HG03139 (cell line): Measurements from ENCODE around the gene CACNA1C.

ENCODE experiments used
- ATAC-seq: cut with Tn5 transposase; IDR thresholded peaks from one replicate; pipeline ENCODE4 v1.9.1; 2021; ENCODE audit not compliant: unreplicated experiment

Gene CACNA1C

GRCh38 chr12:2435511-2435910 is 382.7 kb downstream of the CACNA1C start:
- no peak for ATAC-seq

DNA sequence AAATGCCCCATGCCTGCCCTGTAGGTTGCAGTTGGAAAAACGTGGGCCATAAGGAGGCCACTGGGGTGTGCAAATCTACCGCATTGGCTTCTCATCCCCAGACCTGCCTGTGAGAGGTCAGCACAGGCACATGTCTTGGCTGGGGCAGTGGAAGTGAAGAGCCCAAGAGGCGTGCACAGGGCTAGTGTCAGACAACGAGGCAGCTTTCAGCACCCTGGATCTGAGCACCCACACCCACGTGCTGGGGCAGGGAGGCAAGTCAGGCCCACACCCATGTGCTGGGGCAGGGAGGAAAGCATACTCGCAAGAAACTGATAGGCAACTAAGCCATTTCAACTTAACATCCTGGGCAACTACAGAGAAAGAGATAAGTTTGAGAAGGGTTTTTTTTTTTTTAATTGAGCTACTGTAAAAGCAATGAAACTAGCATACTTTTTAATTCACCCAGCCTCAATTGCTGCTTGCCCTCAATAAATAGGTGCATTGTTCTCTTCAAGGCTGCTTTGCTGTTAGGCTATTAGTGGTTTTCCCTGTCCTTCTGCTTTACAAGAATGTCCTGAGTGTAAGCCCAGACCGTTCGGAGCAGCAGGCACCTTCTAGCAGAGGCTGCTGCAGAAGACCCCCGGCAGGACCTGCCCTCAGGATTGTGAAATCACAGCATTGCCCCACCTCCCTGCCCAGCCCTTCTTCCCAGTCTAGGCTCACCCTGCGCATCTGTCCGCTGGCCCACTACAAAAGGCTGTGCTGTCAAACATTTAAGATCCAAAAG is 386.7 kb downstream of the CACNA1C start:
- ATAC-seq = no peak

DNA sequence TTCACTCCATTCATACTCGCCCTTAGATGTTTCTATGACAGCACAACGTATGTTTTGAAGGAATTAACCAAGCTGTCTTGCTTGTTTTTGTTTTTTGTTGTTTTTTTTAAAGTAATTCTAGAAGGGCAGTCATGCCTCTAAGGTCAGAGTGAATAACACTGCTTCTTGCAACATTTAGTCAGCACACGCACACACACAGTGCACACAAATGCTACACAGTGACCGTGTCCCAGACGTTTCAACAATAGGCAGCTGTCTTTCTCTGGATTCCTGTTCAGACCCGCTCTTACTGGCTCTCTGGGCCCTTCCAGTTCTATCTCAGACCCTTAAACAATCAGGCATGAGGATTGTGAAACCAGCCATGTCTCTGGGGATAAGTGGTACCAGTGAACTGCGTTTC is 391.0 kb downstream of the CACNA1C start:
- no peak for ATAC-seq

- no peak for ATAC-seq
These were observed 393.2 kb downstream of the CACNA1C start for GRCh38 chr12:2445968-2446367.

GRCh38 chr12:2447861-2448260 is 395.1 kb downstream of the CACNA1C start:
- ATAC-seq = no peak

GRCh38 chr12:2449586-2449985 is 396.8 kb downstream of the CACNA1C start:
- ATAC-seq = no peak

DNA sequence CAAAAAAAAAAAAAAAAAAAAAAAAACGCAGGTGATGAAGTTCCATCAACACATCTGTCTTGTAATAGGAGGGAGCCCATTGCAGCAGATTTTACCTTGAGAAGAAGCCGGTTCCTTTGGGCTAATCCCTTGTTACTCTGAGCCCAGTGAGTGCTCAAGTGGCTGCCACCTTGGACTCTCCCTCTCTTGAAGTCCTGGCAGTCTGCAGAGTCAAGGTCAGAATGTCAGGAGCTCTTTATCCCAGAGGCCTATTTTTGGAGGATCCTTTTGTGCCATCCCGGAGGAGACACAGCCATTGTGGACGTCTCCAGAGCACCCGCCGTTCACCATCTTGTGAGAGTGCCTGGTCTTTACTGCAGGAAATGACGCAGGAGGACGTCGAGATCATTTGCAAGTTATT is 397.8 kb downstream of the CACNA1C start:
- no peak for ATAC-seq

- no peak for ATAC-seq
These were observed 398.2 kb downstream of the CACNA1C start for GRCh38 chr12:2451025-2451424.

GRCh38 chr12:2451497-2451896 is 398.7 kb downstream of the CACNA1C start:
- no peak for ATAC-seq

- no peak for ATAC-seq
These were observed 400.4 kb downstream of the CACNA1C start for GRCh38 chr12:2453076-2453760.

GRCh38 chr12:2453761-2454090 is 400.9 kb downstream of the CACNA1C start:
- ATAC-seq = no peak

DNA sequence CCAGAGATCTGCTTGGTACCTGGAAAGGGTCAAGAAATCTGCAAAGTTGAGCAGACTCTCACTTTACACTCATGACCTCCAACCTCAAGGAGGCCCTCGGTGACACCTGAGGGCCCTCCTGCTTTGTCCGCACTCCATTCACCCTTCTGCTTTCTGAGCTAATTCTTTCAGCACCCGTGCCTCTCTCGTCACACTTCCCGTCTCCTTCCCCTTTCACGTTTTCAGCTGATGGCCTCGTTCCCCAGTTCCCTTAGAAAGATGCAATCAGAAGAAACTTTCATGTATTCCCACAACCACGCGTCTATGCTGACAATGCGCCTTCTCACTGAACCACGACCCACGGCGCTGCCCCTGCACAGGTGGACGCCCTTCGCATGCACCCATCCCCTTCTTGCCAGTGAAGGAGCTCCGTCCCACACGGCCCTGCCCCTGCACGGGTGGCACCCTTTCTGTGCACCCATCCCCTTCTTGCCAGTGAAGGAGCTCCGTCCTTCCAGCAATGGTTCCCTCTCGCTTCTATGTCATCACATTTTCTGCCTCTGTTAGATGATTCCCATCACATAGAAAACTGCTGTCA is 401.9 kb downstream of the CACNA1C start:
- no peak for ATAC-seq

GRCh38 chr12:2455410-2455809 is 402.6 kb downstream of the CACNA1C start:
- ATAC-seq = no peak

DNA sequence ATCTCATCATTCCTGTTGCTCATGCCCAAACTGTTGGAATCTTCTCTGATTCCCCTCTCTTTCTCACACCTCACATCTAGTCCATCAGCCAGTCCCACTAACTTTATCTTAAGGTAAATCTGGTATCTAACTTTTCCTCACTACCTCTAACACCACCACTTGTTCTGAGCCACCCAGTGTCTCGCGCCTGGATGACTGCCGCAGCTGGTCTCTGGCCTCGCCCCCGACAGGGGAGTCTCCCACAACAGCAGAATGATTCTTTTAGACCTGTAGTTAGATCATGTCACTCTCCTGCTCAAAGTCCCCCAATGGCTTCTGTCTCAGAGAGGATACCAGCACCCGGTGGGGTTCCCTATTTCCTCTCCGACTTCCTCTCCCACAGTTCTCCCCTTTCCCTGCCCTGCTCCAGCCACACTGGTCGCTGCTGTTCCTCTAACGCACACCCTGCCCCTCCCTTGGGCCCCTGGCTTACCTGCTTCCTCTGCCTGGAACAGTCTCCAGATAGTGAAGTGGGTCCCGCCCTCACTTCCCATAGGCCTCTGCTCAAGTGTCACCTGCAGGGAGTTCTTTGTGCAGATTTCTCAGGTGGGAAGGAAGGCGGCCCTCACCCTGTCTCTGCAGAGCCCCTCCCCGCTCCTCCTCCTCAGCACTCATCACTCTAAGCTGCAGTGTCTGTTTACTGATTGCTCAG is 403.5 kb downstream of the CACNA1C start:
- no peak for ATAC-seq

DNA sequence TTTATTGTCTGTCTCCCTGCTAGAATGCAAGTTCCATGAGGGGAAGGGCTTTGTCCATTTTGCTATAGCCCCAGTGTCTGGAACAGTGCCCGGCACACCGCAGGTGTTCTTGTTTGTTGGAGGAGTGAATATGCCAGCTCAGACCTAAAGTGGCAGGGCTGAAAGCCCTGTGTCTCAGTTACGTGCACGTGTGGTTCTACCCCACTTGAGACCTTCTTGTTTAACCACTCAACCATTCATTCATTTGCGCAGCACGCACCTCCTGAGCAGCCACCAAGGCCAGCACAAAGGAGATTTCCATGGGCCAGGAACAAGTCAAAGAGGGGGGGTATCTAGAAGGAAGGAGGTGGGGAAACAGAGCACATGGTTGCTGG is 404.0 kb downstream of the CACNA1C start:
- no peak for ATAC-seq

DNA sequence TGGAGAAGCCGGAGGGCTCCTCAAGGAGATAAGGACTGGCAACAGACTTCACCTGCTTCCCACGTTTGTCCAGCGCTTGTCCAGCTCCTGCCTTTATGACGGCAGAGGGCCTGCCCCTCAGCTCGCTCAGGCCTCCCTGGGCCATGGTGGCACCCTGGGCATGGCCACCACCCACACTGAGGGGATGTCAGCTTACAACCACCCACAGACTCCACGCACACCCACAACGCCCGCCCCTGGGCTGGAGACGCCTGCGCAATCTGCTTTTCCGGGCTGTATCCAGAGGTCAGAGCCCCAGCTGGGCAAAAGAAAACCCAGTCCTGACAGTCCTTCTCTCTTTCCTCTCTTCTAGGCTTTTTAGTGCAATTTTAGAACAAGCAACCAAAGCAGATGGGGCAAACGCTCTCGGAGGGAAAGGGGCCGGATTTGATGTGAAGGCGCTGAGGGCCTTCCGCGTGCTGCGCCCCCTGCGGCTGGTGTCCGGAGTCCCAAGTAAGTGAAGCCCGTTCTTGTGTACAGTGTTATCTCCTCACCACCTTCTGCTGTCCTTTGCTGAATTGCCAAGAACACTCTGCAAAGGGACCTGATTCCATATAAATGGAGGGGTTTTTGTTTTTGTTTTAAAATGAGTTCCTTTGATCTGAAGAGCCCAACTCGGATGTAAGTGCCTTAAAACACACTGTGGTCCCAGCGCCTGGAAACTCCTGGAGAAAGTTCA is 404.6 kb downstream of the CACNA1C start:
- ATAC-seq = no peak

GRCh38 chr12:2457933-2458414 is 405.2 kb downstream of the CACNA1C start:
- ATAC-seq = no peak

- no peak for ATAC-seq
These were observed 407.4 kb downstream of the CACNA1C start for GRCh38 chr12:2460051-2460670.

GRCh38 chr12:2461046-2461445 is 408.3 kb downstream of the CACNA1C start:
- ATAC-seq = no peak

- ATAC-seq = no peak
These were observed 408.9 kb downstream of the CACNA1C start for GRCh38 chr12:2461645-2462044.

DNA sequence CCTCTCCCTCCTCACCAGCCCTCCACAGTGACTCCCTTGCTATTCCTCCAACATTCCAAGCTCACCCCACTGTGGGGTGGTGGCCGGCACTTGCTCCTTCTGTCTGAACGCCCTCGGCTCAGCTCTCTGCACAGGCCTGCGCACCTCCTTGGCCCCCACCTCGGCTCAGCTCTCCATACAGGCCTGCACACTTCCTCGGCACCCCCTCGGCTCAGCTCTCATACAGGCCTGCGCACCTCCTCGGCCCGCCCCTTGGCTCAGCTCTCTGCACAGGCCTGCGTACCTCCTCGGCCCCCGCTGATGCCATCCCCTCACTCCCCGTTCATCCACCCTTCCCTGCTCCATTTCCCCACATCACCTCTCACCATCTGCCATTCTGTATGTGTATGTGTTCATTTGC is 409.3 kb downstream of the CACNA1C start:
- ATAC-seq = no peak
